ENCODE data around the gene PDXK. TPM values are rescaled to one million over a fixed set of nuclear protein-coding genes. Genes with fewer than 3 reads are reported as not detected.

Gene PDXK
- total RNA-seq, 1 experiment from 2014 or later = 276 TPM

DNA sequence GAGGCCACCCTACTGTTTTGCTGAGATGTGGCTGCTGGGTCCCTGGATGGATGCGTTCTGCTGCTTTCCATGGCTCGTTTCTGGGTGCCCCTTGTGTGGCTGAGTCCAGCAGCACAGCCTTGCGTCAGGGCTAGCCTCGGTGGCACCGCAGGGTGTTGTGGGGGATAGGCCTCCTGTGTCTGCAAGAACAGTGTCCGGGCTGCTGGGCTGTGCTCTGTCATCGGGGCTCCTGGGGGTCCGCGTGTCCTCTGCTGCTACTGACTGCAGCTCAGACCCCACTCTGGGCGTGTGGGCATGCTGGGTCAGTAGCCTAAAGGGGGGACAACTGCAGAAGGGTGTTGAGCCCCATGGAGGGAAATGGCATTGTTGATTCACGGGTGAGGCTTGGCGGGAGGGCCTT is 75.4 kb downstream of the PDXK start:
- Mint-ChIP-seq H3K27me3 (ENCODE audit: insufficient read depth, unreplicated experiment) (no peaks in the 10 kb centered on the region), H3K9me3 (ENCODE audit: unreplicated experiment) (no peaks in the 10 kb centered on the region), H3K4me3 (ENCODE audit: unreplicated experiment) (no peak overlapping the region), H3K27ac (ENCODE audit: unreplicated experiment) (no peak overlapping the region), H3K36me3 (ENCODE audit: insufficient read depth, unreplicated experiment) (peaks cover 80% of the 10 kb centered on the region), H3K4me1 (ENCODE audit: low read depth, unreplicated experiment) (no peaks in the 10 kb centered on the region)
- TF ChIP-seq, protein P1, sequence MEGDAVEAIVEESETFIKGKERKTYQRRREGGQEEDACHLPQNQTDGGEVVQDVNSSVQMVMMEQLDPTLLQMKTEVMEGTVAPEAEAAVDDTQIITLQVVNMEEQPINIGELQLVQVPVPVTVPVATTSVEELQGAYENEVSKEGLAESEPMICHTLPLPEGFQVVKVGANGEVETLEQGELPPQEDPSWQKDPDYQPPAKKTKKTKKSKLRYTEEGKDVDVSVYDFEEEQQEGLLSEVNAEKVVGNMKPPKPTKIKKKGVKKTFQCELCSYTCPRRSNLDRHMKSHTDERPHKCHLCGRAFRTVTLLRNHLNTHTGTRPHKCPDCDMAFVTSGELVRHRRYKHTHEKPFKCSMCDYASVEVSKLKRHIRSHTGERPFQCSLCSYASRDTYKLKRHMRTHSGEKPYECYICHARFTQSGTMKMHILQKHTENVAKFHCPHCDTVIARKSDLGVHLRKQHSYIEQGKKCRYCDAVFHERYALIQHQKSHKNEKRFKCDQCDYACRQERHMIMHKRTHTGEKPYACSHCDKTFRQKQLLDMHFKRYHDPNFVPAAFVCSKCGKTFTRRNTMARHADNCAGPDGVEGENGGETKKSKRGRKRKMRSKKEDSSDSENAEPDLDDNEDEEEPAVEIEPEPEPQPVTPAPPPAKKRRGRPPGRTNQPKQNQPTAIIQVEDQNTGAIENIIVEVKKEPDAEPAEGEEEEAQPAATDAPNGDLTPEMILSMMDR (IDR thresholded peaks at IDR 0.05; ENCODE audit: insufficient read depth in 1 of 2, low read depth in 1 of 2, low read length in 1 of 2, severe bottlenecking in 1 of 2, unreplicated experiment in 1 of 2) = no peak
- Histone ChIP-seq H3K4me3 (ENCODE audit: low read depth, low read length) (no peak overlapping the region), H3K4me1 (no peaks in the 10 kb centered on the region), H3K27me3 (replicated peaks; ENCODE audit: control insufficient read depth, insufficient read depth, low read length) (no peaks in the 10 kb centered on the region), H3K9me3 (no peaks in the 10 kb centered on the region), H3K36me3 (ENCODE audit: control insufficient read depth, insufficient read depth, low read length) (peaks cover 2% of the 10 kb centered on the region)
- DNase-seq = no peak
- BruUV-seq (replicated peaks) = no TSS peak
- ChIA-PET CTCF (no interaction called here), POLR2A (no interaction called here)
- intact Hi-C loops (cut with micrococcal nuclease; ENCODE audit: unreplicated experiment) = no loop called here

DNA sequence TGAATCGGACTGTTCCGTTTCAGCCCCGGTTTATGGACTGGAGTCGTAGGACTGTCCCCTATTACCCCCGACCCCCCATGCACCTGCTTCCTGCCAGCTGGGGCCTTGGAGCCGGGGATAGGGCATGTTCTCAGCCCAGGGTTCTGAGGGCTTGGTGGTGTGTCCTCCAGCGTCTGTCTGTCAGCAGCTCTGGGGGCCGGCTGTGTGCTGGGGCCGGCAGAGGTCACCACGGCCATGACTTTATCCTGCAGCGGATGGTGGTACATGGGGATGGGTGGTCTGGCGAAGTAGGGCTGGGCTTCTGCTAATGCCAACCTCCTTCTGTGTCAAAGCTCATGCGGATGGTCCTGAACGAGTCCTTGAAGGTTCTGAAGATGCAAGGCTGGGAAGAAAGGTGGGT is 75.9 kb downstream of the PDXK start:
- POLR2A ChIA-PET = no interaction called here
- Histone ChIP-seq H3K36me3 (ENCODE audit: control insufficient read depth, insufficient read depth, low read length) (peaks cover 2% of the 10 kb centered on the region), H3K4me1 (no peaks in the 10 kb centered on the region), H3K27me3 (replicated peaks; ENCODE audit: control insufficient read depth, insufficient read depth, low read length) (no peaks in the 10 kb centered on the region), H3K4me3 (ENCODE audit: low read depth, low read length) (no peak overlapping the region), H3K9me3 (no peaks in the 10 kb centered on the region)
- peaks cover 78% of the 10 kb centered on the region for H3K36me3 Mint-ChIP-seq (ENCODE audit: insufficient read depth, unreplicated experiment)
- no peaks in the 10 kb centered on the region for H3K4me1 Mint-ChIP-seq (ENCODE audit: low read depth, unreplicated experiment)
- no peak for DNase-seq
- no peaks in the 10 kb centered on the region for H3K9me3 Mint-ChIP-seq (ENCODE audit: unreplicated experiment)
- no peak overlapping the region for H3K4me3 Mint-ChIP-seq (ENCODE audit: unreplicated experiment)
- CTCF ChIA-PET = no interaction called here
- no peak overlapping the region for H3K27ac Mint-ChIP-seq (ENCODE audit: unreplicated experiment)
- no peaks in the 10 kb centered on the region for H3K27me3 Mint-ChIP-seq (ENCODE audit: insufficient read depth, unreplicated experiment)
- TF ChIP-seq, protein P1 (IDR thresholded peaks at IDR 0.05; ENCODE audit: insufficient read depth in 1 of 2, low read depth in 1 of 2, low read length in 1 of 2, severe bottlenecking in 1 of 2, unreplicated experiment in 1 of 2) = no peak
- intact Hi-C loops (cut with micrococcal nuclease; ENCODE audit: unreplicated experiment) = no loop called here
- no TSS peak for BruUV-seq (replicated peaks)

DNA sequence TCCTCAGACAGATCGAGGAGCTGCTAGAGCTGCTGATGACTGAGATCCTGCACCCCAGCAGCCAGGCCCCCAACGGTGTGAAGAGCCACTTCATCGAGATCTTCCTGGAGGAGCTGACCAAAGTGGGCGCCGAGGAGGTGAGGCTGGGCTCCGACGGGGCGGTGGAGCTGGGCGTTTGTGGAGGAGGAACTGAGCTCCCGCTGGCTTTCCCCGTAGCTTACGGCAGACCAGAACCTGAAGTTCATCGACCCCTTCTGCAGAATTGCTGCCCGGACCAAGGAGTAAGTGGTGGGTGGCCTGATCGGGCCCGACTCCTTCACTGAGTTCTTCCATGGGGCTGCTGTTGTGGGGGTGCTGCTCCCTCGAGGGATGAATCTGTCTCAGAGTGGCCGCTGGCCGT is 78.5 kb downstream of the PDXK start:
- no peaks in the 10 kb centered on the region for H3K27me3 Mint-ChIP-seq (ENCODE audit: insufficient read depth, unreplicated experiment)
- no peak overlapping the region for H3K27ac Mint-ChIP-seq (ENCODE audit: unreplicated experiment)
- TF ChIP-seq, protein P1 (IDR thresholded peaks at IDR 0.05; ENCODE audit: insufficient read depth in 1 of 2, low read depth in 1 of 2, low read length in 1 of 2, severe bottlenecking in 1 of 2, unreplicated experiment in 1 of 2) = no peak
- no peaks in the 10 kb centered on the region for H3K4me1 Mint-ChIP-seq (ENCODE audit: low read depth, unreplicated experiment)
- DNase-seq = no peak
- Histone ChIP-seq H3K36me3 (ENCODE audit: control insufficient read depth, insufficient read depth, low read length) (peaks cover 5% of the 10 kb centered on the region), H3K4me1 (no peaks in the 10 kb centered on the region), H3K27me3 (replicated peaks; ENCODE audit: control insufficient read depth, insufficient read depth, low read length) (no peaks in the 10 kb centered on the region), H3K4me3 (ENCODE audit: low read depth, low read length) (no peak overlapping the region), H3K9me3 (no peaks in the 10 kb centered on the region)
- ChIA-PET CTCF (no interaction called here), POLR2A (no interaction called here)
- no peaks in the 10 kb centered on the region for H3K9me3 Mint-ChIP-seq (ENCODE audit: unreplicated experiment)
- intact Hi-C loops (cut with micrococcal nuclease; ENCODE audit: unreplicated experiment) = no loop called here
- no TSS peak for BruUV-seq (replicated peaks)
- no peak overlapping the region for H3K4me3 Mint-ChIP-seq (ENCODE audit: unreplicated experiment)
- H3K36me3 Mint-ChIP-seq (ENCODE audit: insufficient read depth, unreplicated experiment) = peaks cover 88% of the 10 kb centered on the region

Measured in Caco-2 (cell line).